ENCODE data around the gene SLC36A3. TPM values are rescaled to one million over a fixed set of nuclear protein-coding genes. Genes with fewer than 3 reads are reported as not detected.

The SLC36A3 gene
- total and polyA plus RNA-seq, 2 of the 4 experiments (the other 2 are of a cell fraction): not detected

DNA sequence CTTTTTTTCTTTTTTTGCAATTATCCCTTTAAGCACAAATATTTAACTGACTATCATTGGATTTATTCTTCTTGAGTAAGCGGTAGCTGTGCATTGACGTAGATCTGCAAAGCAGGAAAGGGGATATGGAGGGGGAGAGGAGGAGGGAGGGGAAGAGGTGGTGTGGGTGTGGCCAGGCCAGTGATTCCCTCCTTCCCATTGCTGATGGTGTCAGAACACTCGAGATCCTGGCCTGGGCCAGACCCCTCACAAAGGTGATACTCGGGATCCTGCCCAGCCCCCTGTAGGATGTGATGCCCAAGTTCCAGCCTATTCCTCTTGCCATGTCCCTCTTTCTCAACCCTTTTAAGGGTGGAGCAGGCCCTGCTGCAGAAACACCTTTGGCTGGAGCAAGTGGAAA is 9.9 kb downstream of the SLC36A3 start:
- BruUV-seq (replicated peaks): no TSS peak
- Histone ChIP-seq H3K4me1 (ENCODE audit: control insufficient read depth, insufficient read depth, low read length) (no peaks in the 10 kb centered on the region), H3K9me3 (ENCODE audit: control insufficient read depth, insufficient read depth, low read length) (no peaks in the 10 kb centered on the region), H2BK5ac (ENCODE audit: low read depth, low read length, poor library complexity, severe bottlenecking) (no peak overlapping the region), H3K23ac (ENCODE audit: low read depth, low read length) (no peak overlapping the region), H4K20me1 (ENCODE audit: insufficient read depth, low read length) (no peaks in the 10 kb centered on the region), H2AFZ (replicated peaks; ENCODE audit: low read length, poor library complexity) (no peak overlapping the region), H2BK120ac (ENCODE audit: low read depth, low read length) (no peak overlapping the region), H3K18ac (ENCODE audit: low read depth, low read length) (no peak overlapping the region), H4K5ac (ENCODE audit: low read depth, low read length) (no peak overlapping the region), H3K14ac (replicated peaks; ENCODE audit: low read depth, low read length) (no peak overlapping the region), H3K79me1 (ENCODE audit: low read depth in 1 of 2, low read length in 2 of 2) (no peaks in the 10 kb centered on the region), H3K36me3 (ENCODE audit: control insufficient read depth, insufficient read depth, low read length) (no peaks in the 10 kb centered on the region), H2BK15ac (ENCODE audit: low read depth, low read length) (no peak overlapping the region), H3K27ac (ENCODE audit: insufficient read depth, low read length) (no peak overlapping the region), H2AK5ac (ENCODE audit: low read depth, low read length) (no peak overlapping the region), H2BK20ac (ENCODE audit: low read depth, low read length) (no peak overlapping the region), H3K56ac (ENCODE audit: extremely low read depth, insufficient read depth, low read length) (no peak overlapping the region), H3K4ac (ENCODE audit: low read depth, low read length) (no peak overlapping the region), H2AK9ac (replicated peaks; ENCODE audit: low read depth, low read length, poor library complexity) (no peak overlapping the region), H3K9ac (ENCODE audit: low read depth, low read length) (no peak overlapping the region), H3K9me1 (ENCODE audit: insufficient read depth, low read length) (no peaks in the 10 kb centered on the region), H4K8ac (ENCODE audit: low read depth in 2 of 2, low read length in 2 of 2) (no peak overlapping the region), H3K4me2 (ENCODE audit: low read depth, low read length) (no peak overlapping the region), H3K27me3 (ENCODE audit: control insufficient read depth, insufficient read depth, low read length) (peaks cover 7% of the 10 kb centered on the region), H4K91ac (ENCODE audit: insufficient read depth, low read depth, low read length) (no peak overlapping the region), H3K4me3 (ENCODE audit: insufficient read depth, low read depth, low read length) (no peak overlapping the region)
- CTCF ChIA-PET: no interaction called here
- in situ Hi-C loops (cut with MboI; ENCODE audit: low sequenced_read_pairs) (no loop called here), dilution Hi-C loops (cut with HindIII; ENCODE audit: low sequenced_read_pairs, unreplicated experiment) (no loop called here), intact Hi-C loops (cut with micrococcal nuclease) (no loop called here)
- WGBS, 2 experiments (ENCODE audit: extremely low coverage in 2 of 2, insufficient read length in 1 of 2): no CpG with 5 or more reads among the region's 4 CpGs
- ATAC-seq (ENCODE audit: low read depth): no peak
- DNase-seq: no peak
- POLR2A ChIA-PET (ENCODE audit: unreplicated experiment): no interaction called here
- TF ChIP-seq MAFK (IDR thresholded peaks at IDR 0.05; ENCODE audit: low read depth, low read length): no peak
- TF ChIP-seq RCOR1 (IDR thresholded peaks at IDR 0.05; ENCODE audit: insufficient replicate concordance, low read length): no peak
- TF ChIP-seq RFX5 (IDR thresholded peaks at IDR 0.05; ENCODE audit: low read depth, low read length): no peak

Data from IMR-90 (cell line).